ENCODE data around the gene CAMK1. TPM values are rescaled to one million over a fixed set of nuclear protein-coding genes. Genes with fewer than 3 reads are reported as not detected.

The CAMK1 gene
- total and polyA plus RNA-seq, 2 donors (not counting 3 experiments of a cell fraction or from before 2014, with no cell fraction given) = 23.5 to 28.4 TPM

DNA sequence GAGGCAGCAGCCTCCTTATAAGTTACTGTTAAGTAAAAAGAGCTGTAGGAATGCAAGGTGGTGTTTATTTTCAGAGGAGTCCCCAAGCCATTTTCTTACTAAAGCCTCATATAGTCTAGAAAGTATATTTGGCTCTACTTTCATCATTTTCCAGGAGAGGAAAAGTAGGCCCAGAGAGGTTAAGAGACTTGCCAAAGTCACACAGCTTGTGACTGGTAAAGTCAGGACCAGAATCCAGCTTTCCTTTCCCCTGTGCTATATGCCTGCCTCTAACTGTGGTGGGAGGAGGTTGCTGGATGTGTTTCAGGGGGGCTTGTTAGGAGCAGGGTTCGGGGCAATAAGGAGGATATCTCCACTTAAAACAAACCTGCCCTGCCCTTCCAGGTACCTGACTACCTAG lies 27.2 kb downstream of the CAMK1 start:
- ChIA-PET POLR2A (no interaction called here), CTCF (no interaction called here)
- Histone ChIP-seq H4K20me1 (replicated peaks; ENCODE audit: control insufficient read depth, extremely low read depth, insufficient read depth, low read length) (no peaks in the 10 kb centered on the region), H3K27ac (ENCODE audit: insufficient read depth, low read depth, low read length) (no peak overlapping the region), H3K36me3 (ENCODE audit: control insufficient read depth in 2 of 2, extremely low read depth in 1 of 2, insufficient read depth in 2 of 2, low read length in 2 of 2) (peaks cover 45 to 86% of the 10 kb centered on the region in 2 experiments), H3K79me2 (ENCODE audit: control insufficient read depth, insufficient read depth, low read length) (peaks cover 3% of the 10 kb centered on the region), H3K27me3 (ENCODE audit: control insufficient read depth in 2 of 2, insufficient read depth in 2 of 2, low read length in 2 of 2) (no peaks in the 10 kb centered on the region), H3K9me3 (replicated peaks; ENCODE audit: control insufficient read depth, insufficient read depth, low read length) (no peaks in the 10 kb centered on the region), H3K9me1 (replicated peaks; ENCODE audit: control insufficient read depth, extremely low read depth, insufficient read depth, low read length) (no peaks in the 10 kb centered on the region), H3K4me2 (ENCODE audit: insufficient read depth, low read length) (no peak overlapping the region), H3K9ac (replicated peaks; ENCODE audit: extremely low read depth, insufficient read depth, low read length) (no peak overlapping the region), H3K4me3 (replicated peaks in 1 of 3; ENCODE audit: insufficient read depth in 1 of 3, low read depth in 1 of 3, low read length in 3 of 3) (no peak overlapping the region), H3K4me1 (ENCODE audit: control insufficient read depth, extremely low read depth, insufficient read depth, low read length) (peaks cover 15% of the 10 kb centered on the region), H2AFZ (ENCODE audit: low read depth, low read length) (no peak overlapping the region)
- TF ChIP-seq, protein P1, sequence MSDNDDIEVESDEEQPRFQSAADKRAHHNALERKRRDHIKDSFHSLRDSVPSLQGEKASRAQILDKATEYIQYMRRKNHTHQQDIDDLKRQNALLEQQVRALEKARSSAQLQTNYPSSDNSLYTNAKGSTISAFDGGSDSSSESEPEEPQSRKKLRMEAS (IDR thresholded peaks at IDR 0.05; ENCODE audit: insufficient read depth, insufficient read length) = no peak
- TF ChIP-seq JUN (IDR thresholded peaks at IDR 0.05; ENCODE audit: borderline replicate concordance, insufficient read depth, insufficient read length, low read depth) = no peak
- no peak for TF ChIP-seq MYC (IDR thresholded peaks at IDR 0.05; ENCODE audit: low read depth, low read length)
- no peak for TF ChIP-seq EZH2 (IDR thresholded peaks at IDR 0.05; ENCODE audit: borderline replicate concordance, low read depth, low read length, severe bottlenecking)
- TF ChIP-seq, protein P2, sequence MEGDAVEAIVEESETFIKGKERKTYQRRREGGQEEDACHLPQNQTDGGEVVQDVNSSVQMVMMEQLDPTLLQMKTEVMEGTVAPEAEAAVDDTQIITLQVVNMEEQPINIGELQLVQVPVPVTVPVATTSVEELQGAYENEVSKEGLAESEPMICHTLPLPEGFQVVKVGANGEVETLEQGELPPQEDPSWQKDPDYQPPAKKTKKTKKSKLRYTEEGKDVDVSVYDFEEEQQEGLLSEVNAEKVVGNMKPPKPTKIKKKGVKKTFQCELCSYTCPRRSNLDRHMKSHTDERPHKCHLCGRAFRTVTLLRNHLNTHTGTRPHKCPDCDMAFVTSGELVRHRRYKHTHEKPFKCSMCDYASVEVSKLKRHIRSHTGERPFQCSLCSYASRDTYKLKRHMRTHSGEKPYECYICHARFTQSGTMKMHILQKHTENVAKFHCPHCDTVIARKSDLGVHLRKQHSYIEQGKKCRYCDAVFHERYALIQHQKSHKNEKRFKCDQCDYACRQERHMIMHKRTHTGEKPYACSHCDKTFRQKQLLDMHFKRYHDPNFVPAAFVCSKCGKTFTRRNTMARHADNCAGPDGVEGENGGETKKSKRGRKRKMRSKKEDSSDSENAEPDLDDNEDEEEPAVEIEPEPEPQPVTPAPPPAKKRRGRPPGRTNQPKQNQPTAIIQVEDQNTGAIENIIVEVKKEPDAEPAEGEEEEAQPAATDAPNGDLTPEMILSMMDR (IDR thresholded peaks at IDR 0.05; ENCODE audit: extremely low read depth in 1 of 2, insufficient read depth in 1 of 2, low read depth in 1 of 2, low read length in 2 of 2) = no peak
- TF ChIP-seq POLR2AphosphoS5 (IDR thresholded peaks at IDR 0.05; ENCODE audit: insufficient read depth, low read depth, low read length) = no peak
- TF ChIP-seq GATA2 (IDR thresholded peaks at IDR 0.05; ENCODE audit: insufficient read depth, insufficient read length, low read depth, low read length) = no peak
- TF ChIP-seq POLR2A (IDR thresholded peaks at IDR 0.05; ENCODE audit: low read depth, low read length) = no peak
- TF ChIP-seq FOS (IDR thresholded peaks at IDR 0.05; ENCODE audit: borderline replicate concordance, insufficient read depth, low read length) = no peak
- FAIRE-seq (no peak), DNase-seq (ENCODE audit: low read depth, low spot score) (no peak)
- dilution Hi-C loops (cut with MboI; ENCODE audit: extremely low pct_ligation_motif_present, low sequenced_read_pairs) = no loop called here
- intact Hi-C loops (cut with micrococcal nuclease) = no loop called here
- no TSS peak for BruUV-seq (replicated peaks)
